Mammary epithelial cell (primary cell): ENCODE results near the gene AMPD1.

Source experiments
- EZH2 ChIP-seq: IDR thresholded peaks from 2 replicates; pipeline ENCODE4 v1.6.1; 2012; ENCODE audit warnings: low read length, inconsistent platforms, borderline replicate concordance
- TF ChIP-seq, protein P1 (sequence below), 2 donors: IDR thresholded peaks in 1 of 2; conservative IDR thresholded peaks in 1 of 2; 2 replicates each; pipeline ENCODE4 v1.5.1; 2011 to 2012; ENCODE audit warnings: inconsistent platforms in 2 of 2, low read length in 2 of 2, mild to moderate bottlenecking in 2 of 2, control low read depth in 1 of 2, low read depth in 1 of 2; ENCODE audit not compliant: insufficient read depth in 1 of 2; ENCODE audit errors: extremely low read depth in 1 of 2

DNA sequence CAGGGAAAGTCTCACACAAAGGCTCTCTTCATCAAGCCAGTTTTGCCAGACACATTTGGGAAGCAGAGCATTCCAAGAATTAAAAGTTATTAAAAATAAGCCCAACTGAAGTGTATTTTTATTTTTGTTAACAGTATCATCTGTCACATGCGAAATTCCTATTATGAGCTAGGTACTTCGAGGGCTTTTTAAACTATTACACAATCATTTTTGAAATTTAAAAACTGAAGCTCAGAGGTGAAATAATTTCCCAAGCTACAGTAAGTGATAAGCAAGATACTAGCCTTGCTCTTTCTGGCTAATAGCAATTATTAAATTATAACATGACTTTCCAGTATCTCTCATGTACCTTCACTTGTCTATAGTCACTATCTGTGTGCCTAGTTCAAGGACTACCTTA is 33.2 kb upstream of the AMPD1 start:
- TF ChIP-seq, protein P1, sequence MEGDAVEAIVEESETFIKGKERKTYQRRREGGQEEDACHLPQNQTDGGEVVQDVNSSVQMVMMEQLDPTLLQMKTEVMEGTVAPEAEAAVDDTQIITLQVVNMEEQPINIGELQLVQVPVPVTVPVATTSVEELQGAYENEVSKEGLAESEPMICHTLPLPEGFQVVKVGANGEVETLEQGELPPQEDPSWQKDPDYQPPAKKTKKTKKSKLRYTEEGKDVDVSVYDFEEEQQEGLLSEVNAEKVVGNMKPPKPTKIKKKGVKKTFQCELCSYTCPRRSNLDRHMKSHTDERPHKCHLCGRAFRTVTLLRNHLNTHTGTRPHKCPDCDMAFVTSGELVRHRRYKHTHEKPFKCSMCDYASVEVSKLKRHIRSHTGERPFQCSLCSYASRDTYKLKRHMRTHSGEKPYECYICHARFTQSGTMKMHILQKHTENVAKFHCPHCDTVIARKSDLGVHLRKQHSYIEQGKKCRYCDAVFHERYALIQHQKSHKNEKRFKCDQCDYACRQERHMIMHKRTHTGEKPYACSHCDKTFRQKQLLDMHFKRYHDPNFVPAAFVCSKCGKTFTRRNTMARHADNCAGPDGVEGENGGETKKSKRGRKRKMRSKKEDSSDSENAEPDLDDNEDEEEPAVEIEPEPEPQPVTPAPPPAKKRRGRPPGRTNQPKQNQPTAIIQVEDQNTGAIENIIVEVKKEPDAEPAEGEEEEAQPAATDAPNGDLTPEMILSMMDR (conservative IDR thresholded peaks at IDR 0.05 in 1 of 2, IDR thresholded peaks at IDR 0.05 in 1 of 2; ENCODE audit: extremely low read depth in 1 of 2, insufficient read depth in 1 of 2, low read depth in 1 of 2, low read length in 2 of 2) = no peak
- TF ChIP-seq EZH2 = no peak
